Nephron progenitor cell (in vitro differentiated cells): ENCODE measurements around the gene SLC34A3.

ENCODE experiments used
- DNase-seq: peaks from one replicate; pipeline ENCODE4 v3.0.0; 2021
- H3K27ac Mint-ChIP-seq: 2 replicates; pipeline ENCODE4 v1.8.0; 2021; ENCODE audit warnings: mild to moderate bottlenecking, moderate library complexity, mixed read lengths
- H3K27me3 Mint-ChIP-seq: 2 replicates; pipeline ENCODE4 v1.8.0; 2021; ENCODE audit warnings: mild to moderate bottlenecking, low read depth, mixed read lengths; ENCODE audit not compliant: poor library complexity
- H3K36me3 Mint-ChIP-seq: 2 replicates; pipeline ENCODE4 v1.8.0; 2021; ENCODE audit warnings: low read depth, mixed read lengths
- H3K4me1 Mint-ChIP-seq: 2 replicates; pipeline ENCODE4 v1.8.0; 2021; ENCODE audit warnings: mixed read lengths
- H3K4me3 Mint-ChIP-seq: 2 replicates; pipeline ENCODE4 v1.8.0; 2021; ENCODE audit warnings: mild to moderate bottlenecking, moderate library complexity, mixed read lengths
- H3K9me3 Mint-ChIP-seq: 2 replicates; pipeline ENCODE4 v1.8.0; 2021; ENCODE audit warnings: mild to moderate bottlenecking, moderate library complexity, mixed read lengths
- CTCF ChIP-seq: fragments of 200-600 bp; sonication (generic); IDR thresholded peaks from 2 replicates; pipeline ENCODE4 v1.5.0; 2021; ENCODE audit warnings: antibody characterized with exemption

Gene SLC34A3

GRCh38 chr9:137232510-137232909, 1.8 kb downstream of the SLC34A3 start:
- H3K4me1 Mint-ChIP-seq: peaks cover 24% of the 10 kb centered on the region
- H3K4me3 Mint-ChIP-seq: no peak overlapping the region
- H3K27me3 Mint-ChIP-seq: no peaks in the 10 kb centered on the region
- no peak overlapping the region for H3K27ac Mint-ChIP-seq
- DNase-seq: no peak
- no peaks in the 10 kb centered on the region for H3K9me3 Mint-ChIP-seq
- H3K36me3 Mint-ChIP-seq: no peaks in the 10 kb centered on the region
- no peak for TF ChIP-seq CTCF

DNA sequence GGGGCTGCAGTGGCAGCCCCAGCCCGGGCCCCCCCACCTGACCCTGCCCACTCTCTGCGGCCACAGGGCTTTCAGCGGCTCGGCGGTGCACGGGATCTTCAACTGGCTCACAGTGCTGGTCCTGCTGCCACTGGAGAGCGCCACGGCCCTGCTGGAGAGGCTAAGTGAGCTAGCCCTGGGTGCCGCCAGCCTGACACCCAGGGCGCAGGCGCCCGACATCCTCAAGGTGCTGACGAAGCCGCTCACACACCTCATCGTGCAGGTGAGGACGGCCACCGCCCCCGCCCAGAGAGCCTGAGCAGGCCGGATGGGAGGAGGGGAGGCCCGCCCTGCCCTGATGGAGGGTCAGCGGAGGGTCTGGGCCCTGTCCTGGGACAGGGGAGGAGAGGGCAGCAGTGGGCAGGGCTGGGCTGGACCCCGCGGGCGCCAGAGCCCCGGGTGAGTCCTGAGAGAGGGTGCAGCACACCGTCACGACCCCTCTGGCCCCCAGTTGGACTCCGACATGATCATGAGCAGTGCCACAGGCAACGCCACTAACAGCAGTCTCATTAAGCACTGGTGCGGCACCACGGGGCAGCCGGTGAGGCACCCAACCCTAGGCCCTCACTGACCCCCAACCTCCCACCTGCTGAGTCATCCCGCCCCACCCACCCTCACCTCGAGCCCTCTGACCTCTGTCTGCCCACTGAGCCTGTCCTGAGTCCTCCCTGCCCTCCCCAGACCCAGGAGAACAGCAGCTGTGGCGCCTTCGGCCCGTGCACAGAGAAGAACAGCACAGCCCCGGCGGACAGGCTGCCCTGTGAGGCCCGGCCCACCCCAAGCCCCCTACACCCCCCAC, 2.7 kb downstream of the SLC34A3 start:
- no peak for TF ChIP-seq CTCF
- H3K27ac Mint-ChIP-seq: no peak overlapping the region
- no peak for DNase-seq
- no peak overlapping the region for H3K4me3 Mint-ChIP-seq
- no peaks in the 10 kb centered on the region for H3K27me3 Mint-ChIP-seq
- H3K36me3 Mint-ChIP-seq: no peaks in the 10 kb centered on the region
- H3K4me1 Mint-ChIP-seq: peaks cover 29% of the 10 kb centered on the region
- H3K9me3 Mint-ChIP-seq: no peaks in the 10 kb centered on the region

GRCh38 chr9:137234055-137234697, 3.5 kb downstream of the SLC34A3 start:
- no peaks in the 10 kb centered on the region for H3K27me3 Mint-ChIP-seq
- TF ChIP-seq CTCF: no peak

GRCh38 chr9:137234758-137235423, 4.2 kb downstream of the SLC34A3 start:
- no peak overlapping the region for H3K27ac Mint-ChIP-seq
- no peak for TF ChIP-seq CTCF
- no peak for DNase-seq
- no peaks in the 10 kb centered on the region for H3K36me3 Mint-ChIP-seq
- H3K27me3 Mint-ChIP-seq: no peaks in the 10 kb centered on the region
- peaks cover 33% of the 10 kb centered on the region for H3K4me1 Mint-ChIP-seq
- H3K9me3 Mint-ChIP-seq: no peaks in the 10 kb centered on the region
- H3K4me3 Mint-ChIP-seq: no peak overlapping the region

More at GRCh38 chr9:137234055-137234697, 3.5 kb downstream of the SLC34A3 start:
- H3K9me3 Mint-ChIP-seq: no peaks in the 10 kb centered on the region
- H3K4me1 Mint-ChIP-seq: peaks cover 35% of the 10 kb centered on the region
- H3K36me3 Mint-ChIP-seq: no peaks in the 10 kb centered on the region
- H3K27ac Mint-ChIP-seq: no peak overlapping the region
- DNase-seq: no peak
- H3K4me3 Mint-ChIP-seq: no peak overlapping the region

- H3K9me3 Mint-ChIP-seq: no peaks in the 10 kb centered on the region
- H3K4me1 Mint-ChIP-seq: peaks cover 33% of the 10 kb centered on the region
- no peak overlapping the region for H3K4me3 Mint-ChIP-seq
- H3K27me3 Mint-ChIP-seq: no peaks in the 10 kb centered on the region
- no peak overlapping the region for H3K27ac Mint-ChIP-seq
- H3K36me3 Mint-ChIP-seq: no peaks in the 10 kb centered on the region
- TF ChIP-seq CTCF: no peak
- no peak for DNase-seq
Observed at GRCh38 chr9:137235424-137236237, 4.9 kb downstream of the SLC34A3 start.
